Measurements from ENCODE around the gene ZBTB22. TPM values are rescaled to one million over a fixed set of nuclear protein-coding genes. Genes with fewer than 3 reads are reported as not detected.
"Not testable (repeated sequence)": the region's sequence is repeated elsewhere in the genome, so short reads cannot be mapped to it uniquely, and the experiment has no call there.

ZBTB22 gene
- total RNA-seq, 4 donors from 2014 or later: 10.1 to 31.8 (median 17.2) TPM

DNA sequence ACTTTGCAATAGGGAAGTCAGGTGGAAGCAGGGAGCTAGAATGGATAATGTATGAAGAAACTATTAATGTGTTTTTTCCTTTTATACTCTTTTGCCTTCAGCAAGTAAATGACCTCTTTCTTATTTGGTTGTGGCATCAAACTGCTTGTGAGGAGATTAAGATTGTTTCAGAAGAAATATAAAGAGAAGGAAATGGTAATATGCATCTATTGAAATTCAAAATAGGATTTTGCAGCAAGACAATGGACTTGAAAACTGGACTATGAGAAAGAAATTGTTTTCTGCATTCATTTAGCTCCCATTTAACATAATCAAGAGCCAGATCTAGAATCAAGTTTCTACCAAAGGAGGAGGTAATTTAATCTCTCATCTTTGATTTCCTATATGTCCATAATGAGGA is 41.8 kb upstream of the ZBTB22 start:
- H3K4me1 ChIP-seq: peaks cover 0 to 10% (median 3%) of the 10 kb centered on the region in 4 donors
- intact Hi-C loops (cut with DNase I; ENCODE audit: low total_unique reads): no loop called here
- no peaks in the 10 kb centered on the region for H3K27me3 ChIP-seq
- H3K4me3 ChIP-seq: no peak overlapping the region
- H3K27ac ChIP-seq: no peak overlapping the region
- H3K36me3 ChIP-seq: no peaks in the 10 kb centered on the region
- TF ChIP-seq POLR2AphosphoS5 (IDR thresholded peaks at IDR 0.05) (no peak), POLR2A (IDR thresholded peaks at IDR 0.05) (no peak), EP300 (IDR thresholded peaks at IDR 0.05; ENCODE audit: low read depth) (no peak)
- TF ChIP-seq, protein P1, sequence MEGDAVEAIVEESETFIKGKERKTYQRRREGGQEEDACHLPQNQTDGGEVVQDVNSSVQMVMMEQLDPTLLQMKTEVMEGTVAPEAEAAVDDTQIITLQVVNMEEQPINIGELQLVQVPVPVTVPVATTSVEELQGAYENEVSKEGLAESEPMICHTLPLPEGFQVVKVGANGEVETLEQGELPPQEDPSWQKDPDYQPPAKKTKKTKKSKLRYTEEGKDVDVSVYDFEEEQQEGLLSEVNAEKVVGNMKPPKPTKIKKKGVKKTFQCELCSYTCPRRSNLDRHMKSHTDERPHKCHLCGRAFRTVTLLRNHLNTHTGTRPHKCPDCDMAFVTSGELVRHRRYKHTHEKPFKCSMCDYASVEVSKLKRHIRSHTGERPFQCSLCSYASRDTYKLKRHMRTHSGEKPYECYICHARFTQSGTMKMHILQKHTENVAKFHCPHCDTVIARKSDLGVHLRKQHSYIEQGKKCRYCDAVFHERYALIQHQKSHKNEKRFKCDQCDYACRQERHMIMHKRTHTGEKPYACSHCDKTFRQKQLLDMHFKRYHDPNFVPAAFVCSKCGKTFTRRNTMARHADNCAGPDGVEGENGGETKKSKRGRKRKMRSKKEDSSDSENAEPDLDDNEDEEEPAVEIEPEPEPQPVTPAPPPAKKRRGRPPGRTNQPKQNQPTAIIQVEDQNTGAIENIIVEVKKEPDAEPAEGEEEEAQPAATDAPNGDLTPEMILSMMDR (IDR thresholded peaks at IDR 0.05): no peak
- in situ Hi-C loops (cut with MboI; ENCODE audit: low pct_ligation_motif_present in 1 of 4, low pct_unique_long_range_greater_than_20kb in 1 of 4, low sequenced_read_pairs in 3 of 4): no loop called here
- no peak for DNase-seq
- H3K9me3 ChIP-seq: no peaks in the 10 kb centered on the region

GRCh38 chr6:33357160-33357871 is 39.8 kb upstream of the ZBTB22 start:
- H3K4me3 ChIP-seq; H3K36me3 ChIP-seq; in situ Hi-C loops (cut with MboI; ENCODE audit: low pct_ligation_motif_present in 1 of 4, low pct_unique_long_range_greater_than_20kb in 1 of 4, low sequenced_read_pairs in 3 of 4); intact Hi-C loops (cut with DNase I; ENCODE audit: low total_unique reads); H3K27me3 ChIP-seq; DNase-seq; H3K9me3 ChIP-seq: not testable (repeated sequence)
- 72 to 95% methylated on average over 9 to 13 of the region's 13 CpGs for WGBS, 2 donors (ENCODE audit: low coverage in 1 of 2)
- Histone ChIP-seq H3K4me1 (peaks cover 0 to 10% (median 3%) of the 10 kb centered on the region in 4 donors), H3K27ac (peak overlapping the region; percentile 58 to 78 (median 67))

DNA sequence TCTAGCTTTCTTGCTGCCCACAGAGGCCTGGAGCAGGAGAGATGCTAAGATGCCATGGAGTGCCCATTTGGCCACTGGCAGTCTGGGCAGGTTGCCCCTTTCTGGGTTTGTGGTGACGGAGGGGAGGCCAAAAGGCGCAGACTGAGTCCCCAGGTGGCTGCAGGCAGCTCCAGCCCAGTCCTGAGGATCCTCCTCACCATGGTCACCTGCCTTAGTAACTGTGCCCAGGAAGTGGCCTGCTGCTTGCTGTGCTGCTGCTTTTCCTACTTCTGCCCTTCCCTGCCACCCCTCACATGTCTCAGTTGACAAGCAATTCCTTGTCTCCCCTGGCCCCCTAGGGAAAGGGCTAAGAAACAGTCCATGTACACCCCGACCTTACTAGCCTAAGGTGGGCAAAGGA is 38.8 kb upstream of the ZBTB22 start:
- peak overlapping the region; percentile 58 to 78 (median 67) for H3K27ac ChIP-seq
- H3K9me3 ChIP-seq: no peaks in the 10 kb centered on the region
- in situ Hi-C loops (cut with MboI; ENCODE audit: low pct_ligation_motif_present in 1 of 4, low pct_unique_long_range_greater_than_20kb in 1 of 4, low sequenced_read_pairs in 3 of 4): no loop called here
- H3K4me1 ChIP-seq: peaks cover 0 to 10% (median 3%) of the 10 kb centered on the region in 4 donors
- no peak overlapping the region for H3K4me3 ChIP-seq
- no peak for DNase-seq
- WGBS, 2 donors (ENCODE audit: low coverage in 1 of 2): 63% methylated on average over 3 of the region's 3 CpGs; no CpG with 5 or more reads in 1 of the 2 donors
- no peaks in the 10 kb centered on the region for H3K27me3 ChIP-seq
- TF ChIP-seq EP300 (IDR thresholded peaks at IDR 0.05; ENCODE audit: low read depth): no peak
- TF ChIP-seq, protein P1 (IDR thresholded peaks at IDR 0.05): no peak
- no peak for TF ChIP-seq POLR2A (IDR thresholded peaks at IDR 0.05)
- no peak for TF ChIP-seq POLR2AphosphoS5 (IDR thresholded peaks at IDR 0.05)
- intact Hi-C loops (cut with DNase I; ENCODE audit: low total_unique reads): no loop called here
- H3K36me3 ChIP-seq: no peaks in the 10 kb centered on the region

DNA sequence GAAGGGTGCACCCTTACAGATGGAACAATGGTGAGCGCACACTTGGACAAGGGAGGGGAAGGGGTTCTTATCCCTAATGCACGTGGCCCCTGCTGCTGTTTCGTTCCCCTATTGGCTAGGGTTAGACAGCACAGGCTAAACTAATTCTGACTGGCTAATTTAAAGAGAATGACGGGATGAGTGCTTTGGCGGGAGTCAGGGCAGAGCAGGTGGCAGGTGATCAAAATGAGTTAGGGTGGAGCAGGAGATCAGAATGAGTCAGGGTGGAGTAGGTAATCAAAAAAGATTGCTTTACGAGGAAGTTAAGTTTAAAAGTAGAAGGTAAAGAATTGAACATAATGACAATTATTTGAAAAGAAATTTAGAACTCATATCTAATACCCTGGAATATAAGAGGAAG is 38.3 kb upstream of the ZBTB22 start:
- Histone ChIP-seq H3K4me1 (peaks cover 0 to 10% (median 3%) of the 10 kb centered on the region in 4 donors), H3K27ac (peak overlapping the region; percentile 58 to 78 (median 67))
- H3K9me3 ChIP-seq; H3K27me3 ChIP-seq; H3K4me3 ChIP-seq; H3K36me3 ChIP-seq; in situ Hi-C loops (cut with MboI; ENCODE audit: low pct_ligation_motif_present in 1 of 4, low pct_unique_long_range_greater_than_20kb in 1 of 4, low sequenced_read_pairs in 3 of 4); intact Hi-C loops (cut with DNase I; ENCODE audit: low total_unique reads): not testable (repeated sequence)
- DNase-seq: peak; percentile 38
- 39 to 69% methylated on average over 3 to 6 of the region's 6 CpGs for WGBS, 2 donors (ENCODE audit: low coverage in 1 of 2)

- whole genome bisulfite sequencing, 2 donors (ENCODE audit: low coverage in 1 of 2): 93 to 97% methylated on average over 5 of the region's 5 CpGs
- in situ Hi-C loops (cut with MboI; ENCODE audit: low pct_ligation_motif_present in 1 of 4, low pct_unique_long_range_greater_than_20kb in 1 of 4, low sequenced_read_pairs in 3 of 4) (no loop called here), intact Hi-C loops (cut with DNase I; ENCODE audit: low total_unique reads) (no loop called here)
- Histone ChIP-seq H3K27ac (no peak overlapping the region), H3K27me3 (no peaks in the 10 kb centered on the region), H3K4me3 (no peak overlapping the region), H3K4me1 (peaks cover 0 to 12% (median 9%) of the 10 kb centered on the region in 4 donors), H3K9me3 (no peaks in the 10 kb centered on the region), H3K36me3 (no peaks in the 10 kb centered on the region)
- TF ChIP-seq POLR2AphosphoS5 (IDR thresholded peaks at IDR 0.05) (no peak), EP300 (IDR thresholded peaks at IDR 0.05; ENCODE audit: low read depth) (no peak)
- DNase-seq: no peak
These were observed 30.3 kb upstream of the ZBTB22 start for GRCh38 chr6:33347816-33348215.

- peaks cover 0 to 12% (median 9%) of the 10 kb centered on the region in 4 donors for H3K4me1 ChIP-seq
- H3K27me3 ChIP-seq; H3K36me3 ChIP-seq; in situ Hi-C loops (cut with MboI; ENCODE audit: low pct_ligation_motif_present in 1 of 4, low pct_unique_long_range_greater_than_20kb in 1 of 4, low sequenced_read_pairs in 3 of 4); intact Hi-C loops (cut with DNase I; ENCODE audit: low total_unique reads); H3K27ac ChIP-seq; DNase-seq; H3K9me3 ChIP-seq; H3K4me3 ChIP-seq: not testable (repeated sequence)
- WGBS, 2 donors (ENCODE audit: low coverage in 1 of 2): 89 to 93% methylated on average over 5 of the region's 5 CpGs
These were observed 29.4 kb upstream of the ZBTB22 start for GRCh38 chr6:33346972-33347371.

Measured in transverse colon (tissue), 4 donors.